GM21737 (cell line): ENCODE measurements around the gene SESN1.

Source experiments
- ATAC-seq: cut with Tn5 transposase; IDR thresholded peaks from one replicate; pipeline ENCODE4 v1.9.1; 2021; ENCODE audit warnings: mild to moderate bottlenecking, moderate library complexity; ENCODE audit not compliant: unreplicated experiment

Gene SESN1

DNA sequence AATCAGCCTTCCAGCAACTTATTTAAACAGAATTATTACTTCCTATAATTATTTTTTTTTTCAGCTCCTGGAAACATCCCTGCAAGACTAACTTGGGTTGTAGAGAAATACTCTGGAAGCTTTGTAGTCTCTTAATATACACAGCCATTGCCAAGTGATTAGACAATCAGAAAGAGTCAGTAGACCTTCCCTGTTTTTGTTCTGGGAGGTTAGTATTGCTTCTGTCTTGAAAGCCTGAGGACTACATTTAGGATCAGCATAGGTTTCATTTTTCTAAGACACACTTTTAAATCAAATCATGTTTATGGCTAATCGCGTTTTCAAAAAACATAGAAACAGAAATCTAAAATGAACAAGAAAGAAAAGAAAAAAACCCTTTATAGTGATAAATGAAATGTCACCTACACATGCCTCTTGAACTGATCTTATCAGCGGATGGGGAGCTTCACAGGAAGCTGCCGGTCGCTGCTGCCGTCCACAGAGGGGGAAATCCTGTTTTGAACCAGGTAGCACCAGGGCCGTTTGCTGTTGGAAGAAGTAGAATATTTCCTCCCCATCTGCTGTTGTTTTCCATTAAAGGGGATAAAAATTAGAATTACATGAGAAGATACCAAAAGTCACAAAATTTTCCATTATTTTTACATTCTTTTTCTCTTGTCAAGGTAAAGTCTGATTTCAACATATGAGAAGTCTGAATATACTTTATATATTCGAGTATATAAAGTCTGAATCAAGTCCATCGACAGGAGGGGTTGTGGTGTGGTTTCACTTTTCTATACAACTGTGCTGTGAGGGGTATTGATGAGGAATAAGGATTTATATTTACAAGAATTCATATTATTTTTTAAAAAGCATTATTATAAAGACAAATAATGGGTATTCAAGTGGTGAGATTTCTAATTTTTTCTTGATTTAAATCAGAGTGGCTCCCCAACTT, 151.8 kb downstream of the SESN1 start:
- ATAC-seq: no peak

DNA sequence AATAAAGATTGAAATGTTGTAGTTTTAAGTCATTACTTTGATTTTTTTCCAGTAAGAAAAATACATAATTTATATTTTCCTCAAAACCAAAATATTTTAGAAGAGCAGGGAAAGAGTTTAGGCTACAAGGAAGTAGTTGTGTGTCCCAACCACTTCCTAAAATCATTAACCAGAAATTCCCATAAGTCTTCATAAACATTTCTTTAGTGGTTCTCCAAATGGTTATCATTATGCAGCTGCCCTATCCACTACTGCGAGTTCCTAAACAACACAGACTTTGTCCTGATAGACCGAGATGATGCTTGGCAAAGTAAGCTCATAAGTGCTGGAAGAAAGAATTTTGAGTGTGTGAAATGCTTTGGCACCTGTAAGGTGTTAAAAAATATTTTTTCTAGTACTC, 152.8 kb downstream of the SESN1 start:
- ATAC-seq: no peak

DNA sequence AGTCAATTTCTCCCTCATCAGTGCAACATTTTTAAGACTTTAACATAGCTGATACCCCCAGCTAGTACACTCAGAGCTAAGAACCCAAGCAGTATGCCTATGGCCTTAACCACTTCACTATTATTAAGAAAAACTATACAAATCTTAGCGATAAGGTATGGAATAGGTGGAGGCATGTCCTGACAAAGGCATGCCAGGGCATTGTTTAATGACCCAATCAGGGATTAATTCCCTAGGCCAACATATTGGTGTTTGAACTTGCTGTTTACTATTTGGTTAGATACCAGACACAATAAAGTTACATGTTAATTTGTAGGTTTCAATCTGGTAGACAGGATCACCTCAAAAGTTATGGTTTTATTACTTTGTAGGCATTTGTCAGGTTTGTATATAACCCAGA, 153.4 kb downstream of the SESN1 start:
- no peak for ATAC-seq

DNA sequence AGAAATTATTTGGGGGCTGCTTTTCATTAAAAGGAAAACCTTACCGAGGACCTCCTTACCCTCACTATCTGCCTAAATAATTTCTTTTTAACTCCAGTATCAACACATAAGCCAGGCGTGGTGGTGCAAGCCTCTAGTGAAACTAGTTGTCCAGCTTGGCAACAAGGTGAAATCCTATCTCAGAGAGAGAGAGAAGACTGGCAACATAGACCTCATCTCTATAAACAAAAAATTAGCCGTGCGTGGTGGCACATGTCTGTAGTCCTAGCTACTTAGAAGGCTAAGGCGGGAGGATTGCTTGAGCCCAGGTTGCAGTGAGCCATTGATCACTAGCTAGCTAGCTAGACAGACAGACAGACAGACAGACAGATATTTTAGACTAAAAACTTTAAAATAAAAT, 153.9 kb downstream of the SESN1 start:
- no peak for ATAC-seq

DNA sequence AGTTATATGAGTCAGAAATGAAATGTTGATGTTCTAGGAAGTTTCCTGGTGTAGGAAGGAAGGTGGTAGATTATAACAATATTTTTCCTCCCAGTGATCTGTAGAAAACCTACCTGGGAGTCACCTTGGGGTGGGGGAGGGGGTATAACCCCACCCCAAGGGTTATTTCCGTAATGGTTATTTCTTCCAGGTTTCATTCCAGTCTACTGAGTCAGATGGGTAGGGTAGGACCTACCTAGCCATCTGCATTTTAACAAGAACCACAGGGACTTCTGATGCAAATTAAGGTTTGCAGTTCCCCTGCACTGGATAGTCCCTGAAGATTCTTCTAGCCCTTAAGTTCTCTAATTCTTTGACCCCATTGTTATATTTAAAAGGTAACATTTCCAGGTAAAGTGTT, 157.5 kb downstream of the SESN1 start:
- no peak for ATAC-seq
